Measurements from ENCODE around the gene PTPN2.

- no peak for TF ChIP-seq EZH2 (IDR thresholded peaks at IDR 0.05; ENCODE audit: borderline replicate concordance, insufficient read depth, low read length, poor library complexity, severe bottlenecking)
- no peak for TF ChIP-seq CTCF (IDR thresholded peaks at IDR 0.05; ENCODE audit: poor library complexity, severe bottlenecking)
- TF ChIP-seq POLR2AphosphoS5 (IDR thresholded peaks at IDR 0.05), result no peak
- no peak for TF ChIP-seq RAD21 (conservative IDR thresholded peaks at IDR 0.05)
- no peak for TF ChIP-seq EP300 (conservative IDR thresholded peaks at IDR 0.05; ENCODE audit: poor library complexity, severe bottlenecking)
- no peak for TF ChIP-seq TAF1 (IDR thresholded peaks at IDR 0.05; ENCODE audit: low read depth)
- no peak for TF ChIP-seq MXI1 (conservative IDR thresholded peaks at IDR 0.05; ENCODE audit: poor library complexity, severe bottlenecking)
- TF ChIP-seq REST (IDR thresholded peaks at IDR 0.05; ENCODE audit: borderline replicate concordance), result no peak
These were observed 133.8 kb downstream of the PTPN2 start for GRCh38 chr18:12750076-12750714.

All from neural cell (in vitro differentiated cells).